NT2/D1 (cell line): ENCODE data around the gene WASF2.

Experiments used
- SUZ12 ChIP-seq: IDR thresholded peaks from 2 replicates; pipeline ENCODE4 v1.6.1; 2011; ENCODE audit not compliant: insufficient read length, insufficient read depth; ENCODE audit errors: extremely low read depth
- YY1 ChIP-seq: IDR thresholded peaks from 2 replicates; pipeline ENCODE4 v1.6.1; 2011; ENCODE audit not compliant: insufficient read length, insufficient read depth
- ZNF274 ChIP-seq: IDR thresholded peaks from 2 replicates; pipeline ENCODE4 v1.6.1; 2011; ENCODE audit warnings: mild to moderate bottlenecking, low read depth, low read length

- TF ChIP-seq YY1 (no peak), ZNF274 (no peak), SUZ12 (no peak)
These were observed 4.6 kb downstream of the WASF2 start for GRCh38 chr1:27485363-27485762.
